ENCODE data around the gene SENP2.

DNA sequence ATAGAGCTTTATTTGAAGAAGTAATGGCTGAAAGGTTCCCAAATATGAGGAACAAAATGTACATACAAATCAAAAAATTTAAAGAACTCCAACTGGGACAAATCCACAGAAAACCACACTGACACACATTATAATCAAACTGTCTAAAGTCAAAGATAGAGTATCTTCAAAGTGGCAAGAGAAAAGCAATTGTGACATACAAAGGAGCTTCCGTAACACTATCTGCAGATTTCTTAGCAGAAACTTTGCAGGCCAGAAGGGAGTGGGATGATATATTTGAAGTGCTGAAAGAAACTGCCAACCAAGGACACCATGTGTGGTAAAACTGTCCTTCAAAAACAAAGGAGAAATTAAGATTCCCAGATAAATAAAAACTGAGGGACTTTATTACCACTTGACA, 91.9 kb downstream of the SENP2 start:
- TF ChIP-seq RFX5 (IDR thresholded peaks at IDR 0.05; ENCODE audit: low read length) (no peak), RCOR1 (IDR thresholded peaks at IDR 0.05; ENCODE audit: low read length) (no peak)
- TF ChIP-seq, protein P1, sequence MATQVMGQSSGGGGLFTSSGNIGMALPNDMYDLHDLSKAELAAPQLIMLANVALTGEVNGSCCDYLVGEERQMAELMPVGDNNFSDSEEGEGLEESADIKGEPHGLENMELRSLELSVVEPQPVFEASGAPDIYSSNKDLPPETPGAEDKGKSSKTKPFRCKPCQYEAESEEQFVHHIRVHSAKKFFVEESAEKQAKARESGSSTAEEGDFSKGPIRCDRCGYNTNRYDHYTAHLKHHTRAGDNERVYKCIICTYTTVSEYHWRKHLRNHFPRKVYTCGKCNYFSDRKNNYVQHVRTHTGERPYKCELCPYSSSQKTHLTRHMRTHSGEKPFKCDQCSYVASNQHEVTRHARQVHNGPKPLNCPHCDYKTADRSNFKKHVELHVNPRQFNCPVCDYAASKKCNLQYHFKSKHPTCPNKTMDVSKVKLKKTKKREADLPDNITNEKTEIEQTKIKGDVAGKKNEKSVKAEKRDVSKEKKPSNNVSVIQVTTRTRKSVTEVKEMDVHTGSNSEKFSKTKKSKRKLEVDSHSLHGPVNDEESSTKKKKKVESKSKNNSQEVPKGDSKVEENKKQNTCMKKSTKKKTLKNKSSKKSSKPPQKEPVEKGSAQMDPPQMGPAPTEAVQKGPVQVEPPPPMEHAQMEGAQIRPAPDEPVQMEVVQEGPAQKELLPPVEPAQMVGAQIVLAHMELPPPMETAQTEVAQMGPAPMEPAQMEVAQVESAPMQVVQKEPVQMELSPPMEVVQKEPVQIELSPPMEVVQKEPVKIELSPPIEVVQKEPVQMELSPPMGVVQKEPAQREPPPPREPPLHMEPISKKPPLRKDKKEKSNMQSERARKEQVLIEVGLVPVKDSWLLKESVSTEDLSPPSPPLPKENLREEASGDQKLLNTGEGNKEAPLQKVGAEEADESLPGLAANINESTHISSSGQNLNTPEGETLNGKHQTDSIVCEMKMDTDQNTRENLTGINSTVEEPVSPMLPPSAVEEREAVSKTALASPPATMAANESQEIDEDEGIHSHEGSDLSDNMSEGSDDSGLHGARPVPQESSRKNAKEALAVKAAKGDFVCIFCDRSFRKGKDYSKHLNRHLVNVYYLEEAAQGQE (IDR thresholded peaks at IDR 0.05; ENCODE audit: low read depth, low read length) = no peak

Data from SK-N-SH (cell line).